HepG2 (cell line): ENCODE results near the gene BCL2L2. TPM values are rescaled to one million over a fixed set of nuclear protein-coding genes. Genes with fewer than 3 reads are reported as not detected.

Experiments
- AGO1 ChIP-seq: fragments of 200-400 bp; formaldehyde crosslinking; IDR thresholded peaks from 2 replicates; pipeline ENCODE4 v1.6.1; 2017; ENCODE audit warnings: mild to moderate bottlenecking, low read depth, low read length, moderate library complexity; ENCODE audit not compliant: poor library complexity, severe bottlenecking
- KAT2B ChIP-seq: fragments of 150-350 bp; IDR thresholded peaks from 2 replicates; pipeline ENCODE4 v1.6.1; 2014; ENCODE audit warnings: low read depth, low read length, borderline replicate concordance
- NFRKB ChIP-seq: fragments of 450-650 bp; IDR thresholded peaks from 2 replicates; pipeline ENCODE4 v1.6.1; 2017
- PTBP1 ChIP-seq: fragments of 200-400 bp; formaldehyde crosslinking; IDR thresholded peaks from 2 replicates; pipeline ENCODE4 v1.6.1; 2018; ENCODE audit warnings: low read length, low read depth; ENCODE audit not compliant: poor library complexity, severe bottlenecking
- RAD21 ChIP-seq: fragments of 450-650 bp; formaldehyde crosslinking; IDR thresholded peaks from 2 replicates; pipeline ENCODE4 v1.5.0; 2020; ENCODE audit warnings: mild to moderate bottlenecking
- SNAI1 ChIP-seq: sonication (generic); formaldehyde crosslinking; IDR thresholded peaks from 2 replicates; pipeline ENCODE4 v1.5.0; 2020; ENCODE audit warnings: mild to moderate bottlenecking, missing genetic modification reagents, borderline replicate concordance
- THAP9 ChIP-seq: sonication (generic); formaldehyde crosslinking; IDR thresholded peaks from 2 replicates; pipeline ENCODE4; 2020; ENCODE audit warnings: missing genetic modification reagents, mild to moderate bottlenecking, borderline replicate concordance
- U2AF1 ChIP-seq: fragments of 200-400 bp; formaldehyde crosslinking; optimal IDR thresholded peaks from 2 replicates; pipeline ENCODE3; 2017; ENCODE audit warnings: mild to moderate bottlenecking, low read depth, low read length
- ZC3H4 ChIP-seq: sonication (generic); formaldehyde crosslinking; IDR thresholded peaks from 2 replicates; pipeline ENCODE4 v1.4.0; 2020; ENCODE audit warnings: missing genetic modification reagents, borderline replicate concordance
- ZNF460 ChIP-seq: sonication (generic); formaldehyde crosslinking; IDR thresholded peaks from 2 replicates; pipeline ENCODE4 v1.5.1; 2020; ENCODE audit warnings: missing genetic modification reagents, mild to moderate bottlenecking, borderline replicate concordance
- ZNF567 ChIP-seq: sonication (generic); formaldehyde crosslinking; IDR thresholded peaks from 2 replicates; pipeline ENCODE4 v1.8.1; 2023; ENCODE audit warnings: mild to moderate bottlenecking, missing genetic modification reagents, borderline replicate concordance
- ZNF703 ChIP-seq: sonication (generic); formaldehyde crosslinking; IDR thresholded peaks from 2 replicates; pipeline ENCODE4 v1.5.1; 2020; ENCODE audit warnings: missing genetic modification reagents, mild to moderate bottlenecking, moderate library complexity, borderline replicate concordance
- ZNF775 ChIP-seq: sonication (generic); formaldehyde crosslinking; IDR thresholded peaks from 2 replicates; pipeline ENCODE4 v1.4.0; 2020; ENCODE audit warnings: missing genetic modification reagents, mild to moderate bottlenecking, moderate library complexity, borderline replicate concordance
- ZNF816 ChIP-seq: sonication (generic); formaldehyde crosslinking; IDR thresholded peaks from 2 replicates; pipeline ENCODE4 v1.8.0; 2022; ENCODE audit warnings: missing genetic modification reagents, mild to moderate bottlenecking, borderline replicate concordance
- ZNF839 ChIP-seq: sonication (generic); formaldehyde crosslinking; IDR thresholded peaks from 2 replicates; pipeline ENCODE4 v1.4.0; 2020; ENCODE audit warnings: missing genetic modification reagents, mild to moderate bottlenecking, borderline replicate concordance
- ZSCAN30 ChIP-seq: sonication (generic); formaldehyde crosslinking; IDR thresholded peaks from 2 replicates; pipeline ENCODE4 v1.5.0; 2020; ENCODE audit warnings: mild to moderate bottlenecking, missing genetic modification reagents
- polyA plus RNA-seq, 8 experiments: library from polyadenylated mRNA; depleted of rRNA in 3 of 8; stranded (reverse) in 7 of 8; unstranded in 1 of 8; fragments of >200 nt; fragmentation: Illumina TruSeq in 4 of 8; extraction: Trizol in 4 of 8; gene quantifications; 2 replicates each; pipeline versions ENCODE4 v1.2.1 to v1.2.3, GENCODE V29; 2011 to 2016; ENCODE audit warnings: low read depth in 4 of 8, missing spikeins in 1 of 8, mixed read lengths in 1 of 8; ENCODE audit not compliant: insufficient read depth in 1 of 8
- total RNA-seq, 5 experiments: library from RNA; depleted of rRNA; stranded (reverse); fragments of >200 nt; fragmentation: Illumina TruSeq; extraction: Trizol; gene quantifications; 2 replicates each; pipeline ENCODE4 v1.2.3, GENCODE V29; 2016; ENCODE audit warnings: low read depth in 1 of 5
- TF ChIP-seq, protein P1 (sequence below): sonication (generic); formaldehyde crosslinking; conservative IDR thresholded peaks from 2 replicates; pipeline ENCODE4 v1.4.0; 2020; ENCODE audit warnings: missing genetic modification reagents
- TF ChIP-seq, protein P2 (sequence below): sonication (generic); formaldehyde crosslinking; IDR thresholded peaks from 2 replicates; pipeline ENCODE4 v1.4.0; 2020; ENCODE audit warnings: missing genetic modification reagents
- TF ChIP-seq, protein P3 (sequence below): sonication (generic); formaldehyde crosslinking; IDR thresholded peaks from 2 replicates; pipeline ENCODE4 v1.4.0; 2020; ENCODE audit warnings: mild to moderate bottlenecking, missing genetic modification reagents

The BCL2L2 gene
- total and polyA plus RNA-seq, 2 of the 13 experiments (the other 11 are each of a cell fraction or from before 2014, with no cell fraction given), result 28.1 to 49.8 TPM

- TF ChIP-seq THAP9 (CRISPR knock-in tag) (peak; percentile 73), NFRKB (no peak), ZSCAN30 (CRISPR knock-in tag) (no peak), KAT2B (no peak), ZNF839 (CRISPR knock-in tag) (no peak; the same call in 1 of the 2 replicates), ZNF775 (CRISPR knock-in tag) (peak; percentile 1; the same call in 1 of the 2 replicates), U2AF1 (no peak), SNAI1 (CRISPR knock-in tag) (0 out of 2 replicates have a peak, but pooled peaks have one; percentile 40), AGO1 (peak; percentile 97), ZC3H4 (CRISPR knock-in tag) (peak; percentile 76), ZNF816 (CRISPR knock-in tag) (no peak), ZNF460 (no peak), RAD21 (CRISPR knock-in tag) (peak; percentile 9; the same call in 1 of the 2 replicates), PTBP1 (no peak), ZNF703 (CRISPR knock-in tag) (no peak), ZNF567 (CRISPR knock-in tag) (no peak; the same call in 1 of the 2 replicates)
- TF ChIP-seq, protein P1, sequence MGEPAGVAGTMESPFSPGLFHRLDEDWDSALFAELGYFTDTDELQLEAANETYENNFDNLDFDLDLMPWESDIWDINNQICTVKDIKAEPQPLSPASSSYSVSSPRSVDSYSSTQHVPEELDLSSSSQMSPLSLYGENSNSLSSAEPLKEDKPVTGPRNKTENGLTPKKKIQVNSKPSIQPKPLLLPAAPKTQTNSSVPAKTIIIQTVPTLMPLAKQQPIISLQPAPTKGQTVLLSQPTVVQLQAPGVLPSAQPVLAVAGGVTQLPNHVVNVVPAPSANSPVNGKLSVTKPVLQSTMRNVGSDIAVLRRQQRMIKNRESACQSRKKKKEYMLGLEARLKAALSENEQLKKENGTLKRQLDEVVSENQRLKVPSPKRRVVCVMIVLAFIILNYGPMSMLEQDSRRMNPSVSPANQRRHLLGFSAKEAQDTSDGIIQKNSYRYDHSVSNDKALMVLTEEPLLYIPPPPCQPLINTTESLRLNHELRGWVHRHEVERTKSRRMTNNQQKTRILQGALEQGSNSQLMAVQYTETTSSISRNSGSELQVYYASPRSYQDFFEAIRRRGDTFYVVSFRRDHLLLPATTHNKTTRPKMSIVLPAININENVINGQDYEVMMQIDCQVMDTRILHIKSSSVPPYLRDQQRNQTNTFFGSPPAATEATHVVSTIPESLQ (CRISPR knock-in tag), result no peak
- TF ChIP-seq, protein P2, sequence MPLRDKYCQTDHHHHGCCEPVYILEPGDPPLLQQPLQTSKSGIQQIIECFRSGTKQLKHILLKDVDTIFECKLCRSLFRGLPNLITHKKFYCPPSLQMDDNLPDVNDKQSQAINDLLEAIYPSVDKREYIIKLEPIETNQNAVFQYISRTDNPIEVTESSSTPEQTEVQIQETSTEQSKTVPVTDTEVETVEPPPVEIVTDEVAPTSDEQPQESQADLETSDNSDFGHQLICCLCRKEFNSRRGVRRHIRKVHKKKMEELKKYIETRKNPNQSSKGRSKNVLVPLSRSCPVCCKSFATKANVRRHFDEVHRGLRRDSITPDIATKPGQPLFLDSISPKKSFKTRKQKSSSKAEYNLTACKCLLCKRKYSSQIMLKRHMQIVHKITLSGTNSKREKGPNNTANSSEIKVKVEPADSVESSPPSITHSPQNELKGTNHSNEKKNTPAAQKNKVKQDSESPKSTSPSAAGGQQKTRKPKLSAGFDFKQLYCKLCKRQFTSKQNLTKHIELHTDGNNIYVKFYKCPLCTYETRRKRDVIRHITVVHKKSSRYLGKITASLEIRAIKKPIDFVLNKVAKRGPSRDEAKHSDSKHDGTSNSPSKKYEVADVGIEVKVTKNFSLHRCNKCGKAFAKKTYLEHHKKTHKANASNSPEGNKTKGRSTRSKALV (CRISPR knock-in tag), result peak; percentile 67
- TF ChIP-seq, protein P3, sequence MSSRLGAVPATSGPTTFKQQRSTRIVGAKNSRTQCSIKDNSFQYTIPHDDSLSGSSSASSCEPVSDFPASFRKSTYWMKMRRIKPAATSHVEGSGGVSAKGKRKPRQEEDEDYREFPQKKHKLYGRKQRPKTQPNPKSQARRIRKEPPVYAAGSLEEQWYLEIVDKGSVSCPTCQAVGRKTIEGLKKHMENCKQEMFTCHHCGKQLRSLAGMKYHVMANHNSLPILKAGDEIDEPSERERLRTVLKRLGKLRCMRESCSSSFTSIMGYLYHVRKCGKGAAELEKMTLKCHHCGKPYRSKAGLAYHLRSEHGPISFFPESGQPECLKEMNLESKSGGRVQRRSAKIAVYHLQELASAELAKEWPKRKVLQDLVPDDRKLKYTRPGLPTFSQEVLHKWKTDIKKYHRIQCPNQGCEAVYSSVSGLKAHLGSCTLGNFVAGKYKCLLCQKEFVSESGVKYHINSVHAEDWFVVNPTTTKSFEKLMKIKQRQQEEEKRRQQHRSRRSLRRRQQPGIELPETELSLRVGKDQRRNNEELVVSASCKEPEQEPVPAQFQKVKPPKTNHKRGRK (CRISPR knock-in tag), result peak; percentile 61; the same call in 1 of the 2 replicates
Observed at GRCh38 chr14:23321572-23322547, 15.2 kb downstream of the BCL2L2 start (continued).
